HG02588 (cell line): ENCODE results near the gene SERPINI2.
"Not testable (repeated sequence)": the region's sequence is repeated elsewhere in the genome, so short reads cannot be mapped to it uniquely, and the experiment has no call there.

Source experiments
- ATAC-seq: cut with Tn5 transposase; IDR thresholded peaks from one replicate; pipeline ENCODE4 v1.9.1; 2021; ENCODE audit warnings: mild to moderate bottlenecking, moderate library complexity; ENCODE audit not compliant: unreplicated experiment

Gene SERPINI2

GRCh38 chr3:167451282-167451681 is 22.6 kb downstream of the SERPINI2 start:
- no peak for ATAC-seq

- no peak for ATAC-seq
Observed at GRCh38 chr3:167450675-167451074, 23.2 kb downstream of the SERPINI2 start.

DNA sequence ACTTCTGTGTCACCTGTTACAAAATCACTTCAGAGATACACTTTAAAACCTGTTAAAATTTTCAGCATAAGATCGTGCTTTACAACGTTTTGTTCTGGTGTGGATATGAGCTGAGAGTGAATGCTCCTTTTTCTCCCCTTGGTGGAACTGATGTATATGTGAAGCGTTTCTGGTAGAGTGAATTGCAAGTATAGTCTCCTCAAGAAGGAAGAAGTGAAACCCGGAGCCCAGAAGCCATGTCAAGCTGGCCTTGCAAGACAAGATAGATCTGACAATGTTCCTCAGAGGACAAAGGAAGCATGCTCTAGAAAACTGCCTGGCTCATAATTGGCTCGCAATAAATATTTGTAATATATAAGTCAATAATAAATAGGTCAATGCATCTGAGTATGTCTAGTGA is 23.6 kb downstream of the SERPINI2 start:
- ATAC-seq = peak; percentile 54

DNA sequence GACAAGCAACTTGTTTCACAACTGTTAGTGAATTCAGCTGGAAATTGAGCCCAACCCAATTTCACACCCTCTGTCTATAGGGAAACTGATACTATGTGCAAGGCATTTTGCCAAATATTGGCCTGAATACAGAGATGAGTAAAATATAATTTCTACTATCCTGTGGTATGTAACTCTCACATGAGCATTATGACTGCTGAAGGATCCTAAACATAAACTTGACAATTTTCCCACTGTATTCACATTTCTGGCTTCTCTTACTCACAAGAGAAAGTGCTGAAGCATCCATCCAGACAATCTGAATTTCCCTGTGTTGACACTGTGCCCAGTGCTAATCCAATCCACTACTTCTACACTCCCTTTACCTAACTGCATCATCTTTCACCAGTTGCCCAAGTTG is 28.4 kb downstream of the SERPINI2 start:
- no peak for ATAC-seq

DNA sequence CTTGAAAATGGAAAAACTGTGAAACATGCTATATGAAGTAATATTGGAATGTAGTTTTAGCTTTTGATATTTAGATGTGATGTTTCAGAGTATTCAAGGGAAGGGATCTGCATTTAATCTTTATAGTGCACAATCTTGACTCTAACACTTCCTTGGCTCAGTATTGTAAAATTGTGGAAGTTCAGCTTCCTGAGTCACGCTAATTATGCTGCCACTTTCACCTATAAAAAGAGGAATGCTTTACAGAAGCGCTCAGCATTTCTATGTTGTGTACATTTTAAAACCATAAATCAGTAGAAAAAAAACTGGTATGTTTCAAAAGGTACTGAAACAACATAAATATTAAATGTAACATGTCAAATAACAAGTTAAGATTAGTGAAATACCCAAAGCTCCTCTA is 32.6 kb downstream of the SERPINI2 start:
- ATAC-seq = no peak

DNA sequence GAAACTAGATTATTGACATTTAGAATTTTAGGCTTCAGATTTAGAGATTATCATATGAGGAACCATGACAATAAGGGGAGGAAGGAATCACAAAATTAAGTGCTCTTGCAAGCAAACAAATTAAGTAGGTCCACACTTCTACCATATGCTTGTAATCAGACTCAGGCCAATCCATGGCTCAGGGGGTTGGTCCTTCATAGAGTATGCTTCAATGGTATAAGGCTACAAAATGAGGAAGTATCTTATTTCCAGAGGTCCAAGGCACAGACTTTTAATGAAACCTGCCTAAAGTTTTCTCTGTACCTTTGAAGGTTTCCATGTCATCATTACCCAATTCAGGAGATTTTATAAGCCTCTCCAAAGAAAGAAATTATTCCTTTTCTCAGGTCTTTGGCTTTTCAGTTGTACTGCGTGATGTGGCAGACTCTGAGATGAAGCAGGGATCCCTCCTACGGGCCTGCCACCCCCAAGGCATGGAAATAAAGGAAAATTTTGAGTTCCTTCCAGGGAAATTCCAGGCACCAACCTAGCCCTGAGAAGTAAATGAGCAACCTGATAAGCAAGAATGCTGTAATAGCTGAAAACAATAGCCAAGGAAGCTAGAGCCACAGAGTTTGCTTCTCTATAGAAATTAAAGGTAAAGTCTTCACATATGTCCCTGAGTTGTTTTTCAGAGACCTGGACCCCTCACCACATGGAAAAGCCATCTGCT is 36.3 kb downstream of the SERPINI2 start:
- no peak for ATAC-seq

DNA sequence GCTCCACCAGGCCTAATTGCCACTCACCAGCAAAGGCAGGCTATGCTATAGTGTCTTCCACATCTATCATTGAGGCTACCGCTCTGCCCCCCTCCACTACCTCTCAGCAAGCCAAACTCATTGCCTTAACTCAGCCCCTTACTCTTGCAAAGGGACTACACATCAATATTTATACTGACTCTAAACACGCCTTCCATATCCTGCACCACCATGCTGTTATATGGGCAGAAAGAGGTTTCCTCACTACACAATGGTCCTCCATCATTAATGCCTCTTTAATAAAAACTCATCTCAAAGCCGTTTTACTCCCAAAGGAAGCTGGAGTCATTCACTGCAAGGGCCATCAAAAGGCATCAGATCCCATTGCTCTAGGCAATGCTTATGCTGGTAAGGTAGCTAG is 46.9 kb downstream of the SERPINI2 start:
- ATAC-seq = not testable (repeated sequence)

GRCh38 chr3:167422396-167422795 is 51.4 kb downstream of the SERPINI2 start:
- ATAC-seq = not testable (repeated sequence)

DNA sequence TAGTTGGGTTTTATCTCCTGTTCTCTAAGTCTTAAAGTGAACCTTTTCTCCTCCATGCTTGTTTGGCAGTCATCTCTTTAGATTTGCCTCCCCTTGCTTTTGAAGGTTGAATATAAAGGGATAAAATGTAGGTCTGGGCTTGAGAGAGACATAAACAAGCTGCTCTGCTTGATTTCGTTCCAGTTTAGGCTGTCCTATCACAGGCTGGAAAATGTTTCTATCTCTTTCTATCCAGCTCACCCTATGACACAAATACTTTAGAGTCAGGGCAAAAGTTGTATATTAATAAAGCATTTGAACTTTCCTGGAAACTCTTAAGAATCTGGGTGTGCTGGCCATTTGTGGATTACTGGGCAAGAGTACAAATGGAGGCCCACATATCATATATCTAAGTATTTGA is 64.2 kb downstream of the SERPINI2 start:
- ATAC-seq = no peak

GRCh38 chr3:167406876-167407492 is 66.9 kb downstream of the SERPINI2 start:
- ATAC-seq = no peak

GRCh38 chr3:167397826-167398225 is 76.0 kb downstream of the SERPINI2 start:
- ATAC-seq = no peak

DNA sequence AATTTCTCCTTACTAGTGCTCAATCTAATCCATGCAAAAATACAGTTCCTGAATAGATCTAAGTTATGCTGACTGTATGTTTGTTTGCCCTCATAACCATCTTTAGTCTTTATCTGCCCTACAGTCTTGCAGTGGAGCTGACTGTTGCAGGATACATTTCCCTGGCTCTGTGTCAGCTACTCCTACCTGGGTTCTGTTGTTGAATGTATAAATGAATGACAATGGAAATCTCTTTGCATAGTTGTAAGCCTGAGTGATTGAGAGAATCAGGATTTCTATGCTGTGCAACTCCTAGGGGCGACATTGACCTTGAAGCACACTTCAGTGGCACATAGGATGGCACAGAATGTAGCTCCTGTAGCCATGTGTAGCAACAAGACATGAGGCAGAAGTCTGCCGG is 77.8 kb downstream of the SERPINI2 start:
- ATAC-seq = no peak

DNA sequence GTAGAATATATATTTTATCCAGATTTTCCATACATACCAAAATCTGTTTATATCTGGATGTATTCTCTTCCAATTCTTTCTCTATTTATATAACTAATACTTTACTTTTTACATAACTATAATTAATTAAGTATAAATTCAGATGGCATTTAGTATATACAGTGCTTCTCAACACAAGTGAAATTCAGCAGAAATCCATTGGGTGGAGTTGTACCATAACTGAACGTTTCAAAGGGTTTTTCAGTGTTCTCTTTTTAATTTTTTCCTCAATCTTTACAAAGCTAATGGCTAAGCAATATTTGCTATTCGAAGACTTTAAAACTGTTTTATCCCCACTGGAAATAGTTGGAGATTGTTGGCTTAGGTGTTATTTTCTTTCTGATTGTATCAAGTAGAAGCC is 79.8 kb downstream of the SERPINI2 start:
- ATAC-seq = no peak
